PC-3 (cell line): ENCODE data around the gene C6.

ENCODE experiments used
- CTCF ChIP-seq: fragments of 300-600 bp; sonication (generic); conservative IDR thresholded peaks from 2 replicates; pipeline ENCODE4 v1.5.1; 2017; ENCODE audit warnings: antibody characterized with exemption, low read depth, mild to moderate bottlenecking, low read length
- EZH2 ChIP-seq: fragments of 300-600 bp; sonication (generic); IDR thresholded peaks from one replicate; pipeline ENCODE4 v1.6.1; 2017; ENCODE audit warnings: antibody characterized with exemption, mild to moderate bottlenecking, low read length; ENCODE audit not compliant: unreplicated experiment
- EZH2phosphoT487 ChIP-seq: fragments of 300-600 bp; sonication (generic); IDR thresholded peaks from 2 replicates; pipeline ENCODE4 v1.6.1; 2018; ENCODE audit warnings: mild to moderate bottlenecking, antibody characterized with exemption, low read length, borderline replicate concordance

- TF ChIP-seq CTCF: no peak
- TF ChIP-seq EZH2: no peak
- TF ChIP-seq EZH2phosphoT487: no peak
These were observed 27.7 kb upstream of the C6 start for GRCh38 chr5:41240985-41241384.
